ENCODE measurements around the gene CDKAL1. TPM values are rescaled to one million over a fixed set of nuclear protein-coding genes. Genes with fewer than 3 reads are reported as not detected.
A peak's percentile ranks its signal among the peaks of the same experiment; 100 is the strongest.

The CDKAL1 gene
- polyA plus RNA-seq, 12 donors, result 10.0 to 17.3 (median 14.8) TPM; not detected in 1

DNA sequence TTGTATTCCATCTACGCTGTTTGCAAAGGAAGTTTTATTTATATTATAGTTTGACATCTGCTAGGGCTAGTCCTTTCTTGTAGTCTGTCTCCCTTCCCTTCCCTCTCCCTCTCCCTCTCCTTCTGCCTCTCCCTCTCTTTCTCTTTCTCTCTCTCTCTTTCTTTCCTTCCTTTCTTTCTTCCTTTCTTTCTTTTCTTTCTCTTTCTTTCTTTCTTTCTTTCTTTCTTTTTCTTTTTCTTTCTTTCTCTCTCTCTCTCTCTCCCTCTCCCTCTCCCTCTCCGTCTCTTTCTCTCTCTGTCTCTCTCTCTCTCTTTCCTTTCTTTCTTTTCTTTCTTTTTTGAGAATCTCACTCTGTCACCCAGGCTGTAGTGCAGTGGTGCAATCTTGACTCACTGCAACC lies 137.8 kb downstream of the CDKAL1 start:
- DNase-seq, result no peak

DNA sequence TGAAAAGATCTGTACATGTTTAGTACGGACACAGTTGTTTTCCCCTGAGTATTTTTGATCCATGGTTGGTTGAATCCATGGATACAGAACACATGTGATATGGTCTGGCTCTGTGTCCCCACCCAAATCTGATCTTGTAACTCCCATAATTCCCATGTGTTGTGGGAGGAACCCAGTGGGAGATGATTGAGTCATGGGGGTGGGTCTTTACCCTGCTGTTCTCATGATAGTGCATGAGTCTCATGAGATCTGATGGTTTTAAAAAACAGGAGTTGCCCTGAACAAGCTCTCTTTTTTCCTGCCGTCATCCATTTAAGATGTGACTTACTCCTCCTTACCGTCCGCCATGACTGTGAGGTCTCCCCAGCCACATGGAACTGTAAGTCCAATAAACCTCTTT lies 139.2 kb downstream of the CDKAL1 start:
- DNase-seq, result no peak

DNA sequence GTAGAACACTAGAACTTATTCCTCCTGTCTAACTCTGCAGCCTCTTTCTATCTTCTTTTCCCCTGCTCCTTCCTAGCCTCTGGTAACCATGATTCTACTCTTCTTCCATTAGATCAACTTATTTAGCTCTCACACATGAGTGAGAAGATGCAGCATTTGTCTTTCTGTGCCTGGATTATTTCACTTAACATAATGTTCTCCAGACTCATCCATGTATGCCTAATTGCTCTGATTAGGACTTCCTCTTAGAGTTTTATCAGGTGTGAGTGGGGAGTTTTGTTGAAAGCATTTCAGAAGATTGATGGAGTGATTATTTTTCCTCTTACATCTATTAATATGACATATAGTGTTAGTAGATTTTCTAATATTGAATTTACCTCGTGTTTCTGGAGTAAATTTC lies 140.4 kb downstream of the CDKAL1 start:
- no peak for DNase-seq

DNA sequence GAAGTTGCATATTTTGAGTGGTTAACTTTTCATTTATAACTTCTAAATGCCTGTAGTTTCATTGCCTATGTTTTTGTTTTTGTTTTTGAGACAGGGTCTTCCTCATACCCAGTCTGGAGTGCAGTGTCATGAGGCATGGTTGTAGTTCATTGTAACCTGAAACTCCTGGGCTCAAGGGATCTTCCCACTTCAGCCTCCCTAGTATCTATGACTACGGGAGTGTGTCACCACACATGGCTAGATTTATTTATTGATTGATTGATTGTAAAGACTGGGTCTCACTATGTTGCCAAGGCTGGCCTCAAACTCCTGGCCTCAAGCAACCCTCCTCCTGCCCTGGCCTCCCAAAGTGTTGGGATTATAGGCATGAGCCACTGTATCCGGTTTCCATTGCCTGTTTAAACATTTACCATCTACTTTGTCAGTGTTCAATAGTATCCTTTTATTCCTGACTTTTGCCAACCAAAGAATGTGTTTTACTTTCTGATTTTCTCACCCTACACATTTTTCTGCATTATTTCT lies 144.6 kb downstream of the CDKAL1 start:
- no peak for DNase-seq

DNA sequence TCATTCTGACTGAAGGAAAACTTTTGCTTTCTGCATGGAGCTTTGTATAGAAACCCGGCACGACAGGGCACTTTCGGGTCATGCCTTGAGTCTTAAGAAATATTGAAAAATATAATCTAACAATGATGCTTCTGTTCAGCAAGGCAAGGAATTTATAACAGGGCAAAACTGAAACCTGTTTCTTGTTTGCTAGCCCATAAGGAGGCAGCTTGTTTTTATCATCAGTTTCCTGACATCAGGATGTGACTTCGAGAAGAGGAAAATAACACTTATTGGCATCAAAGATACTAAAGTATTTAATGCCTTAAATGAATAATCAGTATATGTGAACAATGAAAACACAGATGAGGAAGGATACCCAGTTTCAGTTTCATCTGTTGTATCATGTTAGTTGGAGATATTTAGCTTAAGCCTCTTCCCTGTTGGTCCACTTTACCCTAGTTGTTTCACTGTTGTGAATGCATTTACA lies 146.5 kb downstream of the CDKAL1 start:
- no peak for DNase-seq

DNA sequence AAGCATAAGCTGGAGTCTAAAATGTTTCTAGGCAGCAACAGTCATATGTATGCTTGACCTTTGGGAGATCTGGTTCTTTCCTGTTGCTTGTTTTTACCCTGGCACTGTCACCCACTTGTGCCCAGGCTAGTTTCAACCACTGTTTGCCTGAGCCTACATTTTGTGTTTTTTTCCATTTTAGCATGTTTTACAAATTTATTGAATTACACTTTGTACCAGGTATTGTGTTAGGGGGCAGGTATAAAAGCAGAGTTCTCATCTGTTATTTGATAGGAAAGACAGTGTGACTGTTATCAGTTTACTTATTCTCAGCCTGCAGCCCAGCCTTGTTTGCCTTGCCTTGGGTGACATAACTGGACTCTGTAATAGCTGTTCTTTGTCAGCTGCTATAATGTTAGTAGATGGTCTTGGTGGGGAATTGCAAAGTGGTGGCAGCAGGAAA lies 147.0 kb downstream of the CDKAL1 start:
- no peak for DNase-seq

DNA sequence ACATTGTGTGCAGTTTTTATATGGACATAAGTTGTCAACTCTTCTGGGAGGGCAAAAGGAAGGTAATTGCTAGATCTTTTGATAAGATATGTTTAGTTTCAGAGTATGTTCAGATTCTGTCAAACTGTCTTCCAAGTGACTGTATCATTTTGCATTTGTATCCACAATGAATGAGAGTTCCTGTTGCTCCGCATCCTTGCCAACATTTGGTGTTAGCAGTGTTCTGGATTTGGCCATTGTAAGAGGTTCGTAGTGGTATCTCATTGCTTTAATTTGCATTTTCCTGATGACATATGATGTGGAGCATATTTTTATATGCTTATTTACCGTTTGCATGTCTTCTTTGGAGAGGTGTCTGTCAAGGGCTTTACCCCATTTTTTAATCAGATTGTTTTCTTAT lies 150.2 kb downstream of the CDKAL1 start:
- DNase-seq, result no peak

DNA sequence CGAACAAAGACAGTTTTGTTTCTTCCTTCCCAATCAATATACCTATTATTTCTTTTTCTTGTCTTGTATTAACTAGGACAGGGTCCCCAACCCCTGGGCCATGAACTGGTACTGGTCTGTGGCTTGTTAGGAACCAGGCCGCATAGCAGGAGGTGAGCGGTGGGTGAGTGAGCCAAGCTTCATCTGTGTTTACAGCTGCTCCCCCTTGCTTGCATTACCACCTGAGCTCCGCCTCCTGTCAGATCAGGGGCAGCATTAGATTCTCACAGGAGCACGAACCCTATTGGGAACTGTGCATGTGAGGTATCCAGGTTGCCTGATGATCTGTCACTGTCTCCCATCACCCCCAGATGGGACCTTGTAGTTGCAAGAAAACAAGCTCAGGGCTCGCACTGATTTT lies 151.9 kb downstream of the CDKAL1 start:
- no peak for DNase-seq

DNA sequence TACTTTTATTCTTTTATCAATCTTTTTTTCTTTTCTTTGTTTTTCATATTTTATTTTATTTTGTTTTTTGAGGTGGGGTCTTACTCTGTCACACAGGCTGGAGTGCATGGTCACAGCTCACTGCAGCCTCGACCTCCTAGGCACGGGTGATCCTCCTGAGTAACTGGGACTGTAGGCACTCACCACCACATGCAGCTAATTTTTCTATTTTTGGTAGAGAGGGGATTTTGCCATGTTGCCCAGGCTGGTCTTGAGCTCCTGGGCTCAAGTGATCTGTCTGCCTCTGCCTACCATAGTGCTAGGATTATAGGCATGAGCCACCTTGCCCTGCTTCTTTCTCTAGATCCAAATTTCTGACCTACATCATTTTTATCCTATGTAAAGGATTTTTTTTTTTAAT lies 153.2 kb downstream of the CDKAL1 start:
- no peak for DNase-seq

DNA sequence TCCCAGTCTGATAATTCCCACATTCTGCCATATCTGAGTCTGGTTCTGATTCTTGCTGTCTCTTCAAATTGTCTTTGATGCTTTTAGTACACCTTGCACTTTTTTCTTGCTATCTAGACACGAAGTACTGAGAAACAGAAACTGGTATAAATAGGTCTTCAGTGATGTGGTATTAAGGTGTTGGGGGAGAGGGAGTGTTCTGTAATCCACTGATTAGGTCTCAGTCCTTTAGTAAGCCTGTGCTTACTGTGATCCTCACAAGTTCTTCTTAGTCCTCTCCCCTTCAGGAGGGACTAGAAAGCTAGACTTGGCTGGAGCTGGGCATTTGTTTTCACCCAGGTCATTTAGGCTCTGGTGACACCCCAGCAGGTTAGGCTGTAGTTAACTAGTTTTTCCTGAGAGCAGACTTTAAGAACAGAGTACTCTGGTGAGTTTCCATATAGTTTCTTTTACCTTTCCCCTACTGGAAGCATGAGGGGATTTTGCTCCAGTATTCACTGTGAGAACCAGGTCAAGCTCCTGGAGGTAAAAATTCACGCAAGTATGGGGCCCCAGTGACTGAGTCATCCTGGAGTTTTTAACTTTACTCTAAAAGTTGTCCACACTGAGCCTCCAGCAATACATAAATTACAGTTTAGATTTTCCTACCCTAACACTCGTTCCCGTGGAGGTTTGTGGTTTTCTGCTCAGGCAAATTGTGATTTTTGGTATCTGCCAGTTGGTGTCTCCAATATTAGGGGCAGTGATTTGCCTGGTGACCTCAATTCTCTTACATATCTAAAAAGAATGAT lies 154.6 kb downstream of the CDKAL1 start:
- no peak for DNase-seq

DNA sequence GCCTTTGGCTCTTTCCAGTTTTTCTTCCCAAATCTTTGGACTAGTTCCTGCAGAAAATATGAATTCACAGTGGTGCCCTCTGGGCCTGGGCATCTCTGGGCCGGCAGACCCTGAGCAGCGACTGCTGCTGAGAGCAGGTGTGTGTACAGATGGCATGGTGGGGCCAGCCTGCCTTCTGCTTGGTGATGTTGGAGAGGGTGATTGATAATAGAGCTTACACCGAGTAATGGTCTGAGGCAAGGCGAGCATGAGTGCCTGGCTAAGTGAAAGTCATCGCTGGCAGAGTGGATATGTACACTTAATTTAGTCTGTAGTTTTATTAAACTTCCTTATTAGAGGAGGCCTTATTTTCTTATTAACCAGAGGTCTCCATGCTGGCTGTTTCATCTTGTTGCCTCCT lies 156.9 kb downstream of the CDKAL1 start:
- no peak for DNase-seq

DNA sequence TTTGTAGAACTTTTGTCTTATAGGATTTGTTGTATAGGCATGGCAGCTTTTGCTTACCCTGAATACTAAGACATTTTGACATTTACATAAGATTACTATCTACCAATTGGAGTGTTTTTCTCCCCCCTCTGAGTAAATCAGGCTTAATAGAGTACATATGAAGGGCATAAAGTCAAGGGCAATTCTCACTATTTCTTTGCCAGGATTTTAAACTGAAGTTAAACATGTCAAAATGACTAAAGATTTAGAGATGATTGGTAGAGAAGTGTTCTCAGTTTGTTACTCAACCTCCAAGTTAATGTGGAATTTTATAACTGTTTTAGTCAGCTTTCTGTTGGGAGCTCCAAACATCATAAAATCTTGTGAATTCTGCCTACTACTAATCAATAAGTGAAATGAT lies 157.8 kb downstream of the CDKAL1 start:
- no peak for DNase-seq

DNA sequence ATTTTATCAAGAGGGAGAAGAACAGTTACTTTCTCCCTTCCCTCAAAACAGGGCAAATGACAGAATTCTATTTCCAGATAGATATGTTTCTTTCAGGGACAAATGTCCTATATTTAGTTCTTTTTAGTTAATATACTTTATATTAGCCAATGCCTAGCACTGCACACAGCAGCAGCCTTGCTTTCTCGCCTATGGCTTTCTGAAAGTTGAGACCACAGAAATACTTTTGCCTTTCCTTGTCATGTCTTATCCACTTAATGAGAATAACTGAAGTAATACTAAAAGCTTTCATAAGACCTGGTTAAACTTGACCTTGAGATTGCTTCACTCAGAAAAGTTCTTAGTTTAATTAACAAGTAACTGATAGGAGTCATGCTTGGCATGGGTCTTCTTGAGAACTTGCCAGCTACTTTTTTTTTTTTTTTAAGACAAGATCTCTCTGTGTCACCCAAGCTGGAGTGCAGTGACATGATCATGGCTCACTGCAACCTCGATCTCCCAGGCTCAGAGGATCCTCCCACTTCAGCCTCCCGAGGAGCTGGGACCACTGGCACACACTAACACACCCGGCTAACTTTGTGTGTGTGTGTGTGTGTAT lies 159.3 kb downstream of the CDKAL1 start:
- DNase-seq, result no peak

DNA sequence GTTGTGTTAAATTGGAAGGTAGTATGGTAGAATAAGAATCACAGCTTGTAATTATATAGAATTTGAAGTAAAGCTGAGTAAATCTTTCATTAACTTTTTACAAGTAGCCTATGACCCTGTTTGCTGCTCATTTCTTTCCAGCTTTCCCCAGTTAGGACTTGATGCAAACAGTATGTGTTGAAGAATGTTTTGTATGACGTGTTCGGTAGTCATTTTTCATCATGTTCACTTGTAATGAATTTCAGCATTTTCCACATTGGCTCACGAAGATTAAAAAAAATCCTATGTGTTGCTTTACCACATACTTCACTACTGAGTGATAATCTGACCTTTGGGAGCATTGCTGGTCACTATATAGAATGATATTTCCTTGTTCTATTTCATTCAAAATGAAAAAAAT lies 162.4 kb downstream of the CDKAL1 start:
- peak; percentile 28 for DNase-seq

DNA sequence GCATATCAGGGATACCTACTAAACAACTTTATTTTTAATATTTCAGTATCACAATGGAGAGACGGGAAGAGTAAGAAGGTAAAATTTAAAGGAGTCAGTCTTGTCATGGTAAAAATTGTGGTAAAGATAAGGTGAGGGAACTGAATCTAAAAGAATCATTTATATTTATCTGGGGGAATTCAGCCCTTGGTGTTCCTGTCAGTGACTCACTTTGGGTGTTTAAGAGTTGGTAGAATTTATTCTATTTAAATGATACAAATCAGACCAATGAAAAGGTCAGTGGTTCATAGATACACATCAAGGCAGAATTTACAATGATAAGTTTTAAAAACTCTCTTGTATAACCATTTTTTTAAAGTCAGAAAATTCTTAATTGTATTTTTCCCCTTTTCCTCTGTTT lies 164.4 kb downstream of the CDKAL1 start:
- DNase-seq, result no peak

DNA sequence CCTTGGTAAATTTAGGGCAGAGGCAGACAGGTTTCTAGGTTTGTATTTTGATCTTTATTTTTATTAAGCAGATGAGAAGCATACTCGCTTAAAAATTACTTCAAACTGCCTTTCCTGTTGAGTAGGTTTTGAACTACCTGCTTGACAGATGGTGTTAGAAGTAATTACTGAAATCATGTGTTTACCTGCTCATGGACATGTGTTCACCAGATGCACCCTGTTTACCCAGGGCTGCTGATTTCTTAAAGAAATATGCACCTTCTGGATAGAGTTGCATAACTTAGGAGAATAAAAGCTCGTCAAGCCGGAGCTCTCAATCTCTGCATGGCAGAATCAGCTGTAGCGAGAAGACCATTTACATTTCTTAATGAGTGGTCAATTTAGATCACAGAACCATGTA lies 165.1 kb downstream of the CDKAL1 start:
- no peak for DNase-seq

DNA sequence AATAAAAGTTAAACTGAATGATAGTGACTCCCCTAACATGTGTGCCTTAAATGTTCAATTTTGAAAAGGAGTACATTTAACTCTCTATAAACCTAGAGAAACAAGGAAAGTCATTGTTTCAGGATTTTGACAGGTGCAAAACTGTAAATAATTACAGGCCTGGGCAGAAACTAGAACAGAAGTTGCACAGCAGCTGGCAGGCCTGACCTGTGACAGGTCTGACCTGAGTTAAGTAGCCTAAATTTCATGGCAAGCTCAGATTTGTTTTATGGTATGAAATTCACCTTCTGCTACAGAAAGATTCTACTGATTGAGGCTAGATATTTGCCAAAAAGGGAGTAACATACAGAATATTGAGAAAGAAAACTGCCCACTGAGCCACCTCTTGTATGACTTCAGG lies 166.1 kb downstream of the CDKAL1 start:
- DNase-seq, result no peak

DNA sequence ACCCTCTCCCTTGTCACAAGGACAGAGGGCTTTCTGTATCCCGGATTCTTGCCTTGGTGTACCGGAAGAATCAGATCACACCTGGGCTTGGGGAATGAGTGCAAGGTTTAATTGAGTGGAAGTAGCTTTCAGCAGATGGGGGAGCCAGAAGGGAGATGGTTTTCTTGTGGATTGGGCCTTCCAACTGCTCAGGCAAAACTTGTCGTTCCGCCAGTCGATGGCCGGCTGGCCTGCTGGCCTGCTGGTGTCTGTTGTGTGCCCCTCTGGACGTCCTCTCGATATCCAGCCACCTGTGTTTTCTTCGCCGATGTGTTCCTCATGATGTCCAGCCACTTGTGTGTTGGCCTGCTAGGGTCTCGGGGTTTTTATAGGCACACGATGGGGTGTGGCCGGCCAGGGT lies 168.1 kb downstream of the CDKAL1 start:
- no peak for DNase-seq

DNA sequence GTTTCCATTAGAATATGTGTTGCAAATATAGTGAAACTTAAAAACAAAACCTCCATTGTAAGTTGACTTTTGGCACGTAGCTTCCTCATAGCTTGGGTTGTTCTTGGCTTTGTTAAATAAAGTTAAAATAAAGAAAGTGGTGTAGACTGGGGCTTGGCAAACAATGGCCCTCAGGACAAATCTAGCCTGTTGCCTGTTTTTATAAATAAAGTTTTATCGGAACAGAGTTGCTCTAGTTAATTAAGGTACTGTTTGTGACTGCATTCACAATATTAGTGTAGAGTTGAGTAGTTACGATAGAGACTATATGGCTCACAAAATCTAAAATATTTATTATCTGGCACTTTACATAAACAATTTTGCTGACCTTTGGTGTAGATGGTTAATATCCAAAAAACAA lies 168.8 kb downstream of the CDKAL1 start:
- no peak for DNase-seq

DNA sequence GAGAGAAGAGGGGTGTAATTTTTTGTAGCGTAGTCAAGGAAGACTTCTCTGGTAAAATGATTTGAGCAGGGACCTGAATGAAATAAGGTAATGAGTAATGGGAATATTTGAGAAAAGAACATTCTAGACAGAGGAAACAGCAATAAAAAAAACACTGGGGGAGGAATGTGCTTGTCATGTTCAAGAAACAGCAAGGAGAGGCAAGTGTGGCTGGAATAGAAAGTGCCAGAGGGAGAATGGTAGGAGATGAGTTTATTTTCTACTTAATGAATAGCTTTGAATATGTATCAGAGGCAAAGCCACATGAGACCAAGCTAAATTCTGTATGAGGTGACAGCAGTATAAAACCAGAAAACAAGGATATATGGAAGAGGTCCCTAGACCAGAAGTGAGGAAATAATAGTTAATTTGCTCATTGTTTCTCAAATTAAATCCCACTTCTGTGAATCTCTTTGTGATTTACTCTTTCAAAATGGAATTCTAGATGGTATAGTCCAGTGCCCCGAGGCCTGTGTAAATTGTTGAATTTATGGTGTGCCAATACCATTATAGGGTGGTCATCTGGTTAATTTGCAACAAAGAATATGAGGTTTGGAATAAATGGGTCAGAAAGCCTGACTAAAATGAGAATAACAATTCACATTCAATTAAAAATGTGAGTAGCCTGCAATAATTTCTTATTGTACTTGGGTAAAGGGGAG lies 170.2 kb downstream of the CDKAL1 start:
- DNase-seq, result no peak

DNA sequence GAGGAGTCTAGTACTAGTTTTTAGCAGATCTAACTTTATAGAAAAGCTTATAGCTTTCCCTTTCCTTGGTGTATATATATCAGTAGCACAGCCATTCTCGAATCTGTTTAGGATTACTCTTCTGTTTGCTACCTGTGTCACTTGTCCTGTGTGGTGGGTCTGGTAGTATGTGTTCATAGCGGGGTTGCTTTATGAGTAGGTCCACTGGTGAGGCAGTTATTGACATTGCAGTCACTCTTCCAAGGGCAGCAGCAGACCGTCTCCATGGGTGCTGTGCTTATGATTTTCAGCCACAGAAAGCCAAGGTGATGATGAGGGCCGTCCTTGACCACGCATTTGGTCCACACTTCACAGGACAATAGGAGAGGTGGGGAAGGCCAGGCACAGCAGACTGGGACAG lies 171.5 kb downstream of the CDKAL1 start:
- no peak for DNase-seq

DNA sequence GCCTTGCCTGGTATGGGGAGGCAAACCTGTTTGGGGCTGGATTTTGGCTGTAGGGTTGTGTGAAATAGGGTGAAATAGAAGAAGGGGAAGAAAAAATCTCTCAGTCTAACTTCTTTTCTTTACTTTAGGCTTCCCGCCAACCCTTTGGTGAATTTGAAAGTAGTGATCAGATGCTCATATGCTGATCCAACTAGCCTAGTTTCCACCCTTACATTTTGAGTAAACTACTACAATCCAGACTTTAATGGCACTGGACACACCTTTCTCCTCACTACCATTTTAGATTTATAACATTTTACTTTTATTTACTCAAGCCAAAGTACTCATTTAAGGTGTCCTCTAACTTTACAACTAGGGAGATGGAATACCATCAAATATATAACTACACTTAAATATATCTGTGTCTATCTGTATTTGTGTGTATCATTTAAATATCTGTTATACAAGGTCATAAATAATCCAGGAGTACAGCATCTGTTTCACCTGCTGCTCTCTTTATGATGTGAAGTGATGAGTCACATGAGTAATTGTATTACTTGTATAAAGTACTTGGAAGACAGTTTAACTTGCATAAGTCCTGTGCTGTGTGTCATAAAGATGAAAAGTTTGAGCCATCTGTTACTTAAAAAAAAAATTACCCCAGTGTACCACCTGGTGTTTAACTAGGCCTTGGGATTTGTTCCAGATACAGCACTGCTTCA lies 172.1 kb downstream of the CDKAL1 start:
- DNase-seq, result no peak
